GM19463 (cell line): ENCODE data around the gene ADAM30.

ENCODE experiments used
- ATAC-seq: cut with Tn5 transposase; IDR thresholded peaks from one replicate; pipeline ENCODE4 v1.9.1; 2021; ENCODE audit warnings: mild to moderate bottlenecking, moderate library complexity; ENCODE audit not compliant: unreplicated experiment

ADAM30 gene

DNA sequence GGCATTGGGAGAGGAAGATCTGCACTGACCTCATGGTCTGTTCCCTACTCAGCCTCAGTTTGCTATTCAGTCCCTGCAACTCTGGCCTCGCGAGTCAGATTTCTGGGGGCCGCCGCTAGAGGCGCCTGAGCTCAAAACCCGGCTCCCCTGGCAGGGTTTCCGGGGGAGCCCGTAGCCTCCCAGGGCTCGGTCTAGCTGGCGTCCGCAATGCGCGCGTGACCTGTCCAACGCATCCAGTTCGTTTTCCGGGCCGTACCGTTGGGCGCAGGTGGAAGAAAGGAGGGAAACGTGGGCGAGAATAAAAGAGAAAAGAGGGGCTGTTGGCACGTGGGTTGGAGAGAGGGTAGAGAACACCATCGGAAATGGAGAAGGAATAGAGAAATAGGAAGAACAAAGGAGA is at the start of gene ADAM30:
ADAM30 (minus strand) TSS at position 213 of the 400 bp plus-strand sequence; CDS start at position 34, 179 bp downstream.
- ATAC-seq, result no peak

GRCh38 chr1:119943216-119943615 is 46.9 kb upstream of the ADAM30 start:
- no peak for ATAC-seq

DNA sequence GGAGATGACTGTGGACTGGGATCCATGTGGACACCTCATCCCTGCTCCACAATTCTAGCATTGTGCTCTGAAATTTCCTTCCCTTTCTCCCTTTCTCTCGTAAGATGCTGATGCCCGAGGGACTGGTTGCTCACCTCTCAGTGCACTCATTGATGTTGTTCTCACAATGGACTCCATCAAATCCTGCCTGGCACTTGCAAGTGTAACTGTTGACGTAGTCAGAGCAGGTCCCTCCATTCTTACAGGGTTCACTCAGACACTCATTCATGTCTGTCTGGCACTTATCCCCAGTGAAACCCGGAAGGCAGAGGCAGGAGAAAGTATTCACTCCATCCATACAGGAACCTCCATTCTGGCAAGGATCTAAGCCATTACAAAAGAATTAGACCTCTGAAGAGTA is 45.1 kb upstream of the ADAM30 start:
- no peak for ATAC-seq

GRCh38 chr1:119940697-119941096 is 44.4 kb upstream of the ADAM30 start:
- no peak for ATAC-seq

GRCh38 chr1:119937198-119937597 is 40.9 kb upstream of the ADAM30 start:
- no peak for ATAC-seq

GRCh38 chr1:119935915-119936314 is 39.6 kb upstream of the ADAM30 start:
- no peak for ATAC-seq

GRCh38 chr1:119935373-119935772 is 39.1 kb upstream of the ADAM30 start:
- no peak for ATAC-seq

DNA sequence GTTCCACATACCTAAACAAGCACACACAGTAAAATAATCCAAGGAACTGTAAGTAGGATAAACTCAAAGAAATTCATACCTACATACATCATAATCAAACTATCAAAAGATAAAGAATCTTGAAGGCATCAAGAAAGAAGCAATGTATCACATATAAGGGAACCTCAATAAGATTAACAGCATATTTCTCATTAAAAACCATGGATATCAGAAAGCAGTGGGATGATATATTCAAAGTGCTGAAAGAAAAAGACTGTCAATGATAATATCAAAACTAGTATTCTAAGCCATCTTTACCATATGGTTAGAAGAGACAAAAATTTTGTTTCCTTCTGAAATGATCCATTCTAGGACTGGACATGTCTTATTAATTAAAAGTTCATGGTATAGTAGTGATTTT is 37.1 kb upstream of the ADAM30 start:
- no peak for ATAC-seq

- no peak for ATAC-seq
These were observed 33.5 kb upstream of the ADAM30 start for GRCh38 chr1:119929643-119930315.

- ATAC-seq, result no peak
These were observed 30.2 kb upstream of the ADAM30 start for GRCh38 chr1:119926553-119926952.

GRCh38 chr1:119924948-119925898 is 28.9 kb upstream of the ADAM30 start:
- ATAC-seq, result no peak

DNA sequence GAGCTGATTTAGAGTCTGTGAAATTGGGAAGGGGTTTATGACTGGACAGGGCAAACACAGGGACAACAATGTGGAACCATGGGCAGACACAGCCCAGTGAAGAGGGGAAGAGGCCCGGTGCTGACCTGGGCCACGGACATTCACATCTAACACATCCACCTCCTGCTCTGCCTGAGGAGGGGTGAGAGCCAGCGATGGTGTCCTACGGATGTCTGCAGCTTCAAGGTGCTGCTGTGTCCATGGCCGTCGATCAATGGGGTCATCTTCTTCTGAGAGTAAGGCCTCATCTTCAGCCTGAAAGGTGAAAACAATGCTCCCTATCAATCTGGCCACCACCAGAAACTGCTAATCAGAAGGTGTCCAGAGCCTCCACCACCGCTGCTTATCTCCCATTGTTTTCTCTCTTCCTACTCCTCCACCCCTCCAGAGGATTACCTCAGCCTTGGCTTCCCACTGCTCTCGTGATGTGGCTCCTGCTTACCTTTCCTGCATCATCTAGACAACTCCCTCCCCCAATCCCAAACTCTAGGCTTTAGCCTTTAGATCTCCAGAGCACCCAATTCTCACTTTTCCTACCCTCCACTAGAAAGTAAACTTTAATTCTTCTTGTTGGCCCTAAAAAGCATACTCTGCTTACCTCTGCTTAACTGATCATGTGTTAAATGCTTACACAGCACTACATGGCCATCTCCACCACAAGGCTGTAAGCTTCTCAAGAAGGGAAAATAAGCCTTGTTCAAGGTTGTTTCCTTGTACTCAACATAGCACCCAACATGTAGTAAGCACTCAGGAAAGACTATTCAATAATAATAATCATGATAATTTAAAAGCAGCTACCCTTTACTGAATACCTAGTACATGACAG is 24.0 kb upstream of the ADAM30 start:
- no peak for ATAC-seq

DNA sequence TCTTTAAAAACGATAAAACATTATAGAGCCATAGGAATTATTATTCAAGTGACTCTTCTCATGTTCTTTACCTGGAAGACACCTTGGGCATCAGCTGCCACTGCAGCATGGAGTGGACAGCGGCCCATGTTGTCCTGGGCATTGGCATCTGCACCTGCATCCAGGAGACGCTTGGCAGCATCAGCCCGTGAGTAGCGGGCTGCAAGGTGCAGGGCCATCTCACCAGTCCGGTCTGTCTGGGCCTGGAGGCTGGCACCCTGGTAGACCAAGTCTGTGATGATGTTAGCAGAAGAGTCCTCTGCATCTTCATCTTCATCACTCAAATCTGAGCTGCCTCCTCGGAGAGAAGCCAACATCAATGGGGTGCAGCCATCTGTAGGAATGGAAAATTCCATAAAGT is 22.9 kb upstream of the ADAM30 start:
- no peak for ATAC-seq

DNA sequence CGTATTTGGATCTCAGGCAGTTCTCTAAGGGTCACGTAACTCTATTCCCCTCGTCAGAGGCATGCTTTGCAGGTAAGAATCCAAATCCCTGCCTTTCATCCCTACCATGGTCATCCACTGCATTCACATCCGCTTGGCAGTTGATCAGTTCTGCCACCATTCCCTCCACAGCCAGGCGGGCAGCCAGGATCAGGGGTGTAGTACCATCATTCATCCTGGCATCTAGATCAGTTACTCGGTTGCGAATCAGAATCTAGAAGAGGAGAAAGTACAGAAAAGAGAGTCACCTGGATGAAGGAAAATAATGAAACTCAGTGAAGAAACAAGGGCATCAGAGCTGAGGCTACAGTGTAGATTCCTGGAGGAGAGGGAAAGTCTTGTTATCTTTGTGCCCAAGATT is 22.0 kb upstream of the ADAM30 start:
- ATAC-seq, result no peak

GRCh38 chr1:119917304-119918055 is 21.2 kb upstream of the ADAM30 start:
- no peak for ATAC-seq

GRCh38 chr1:119915517-119915916 is 19.2 kb upstream of the ADAM30 start:
- no peak for ATAC-seq

GRCh38 chr1:119914071-119914470 is 17.8 kb upstream of the ADAM30 start:
- no peak for ATAC-seq

DNA sequence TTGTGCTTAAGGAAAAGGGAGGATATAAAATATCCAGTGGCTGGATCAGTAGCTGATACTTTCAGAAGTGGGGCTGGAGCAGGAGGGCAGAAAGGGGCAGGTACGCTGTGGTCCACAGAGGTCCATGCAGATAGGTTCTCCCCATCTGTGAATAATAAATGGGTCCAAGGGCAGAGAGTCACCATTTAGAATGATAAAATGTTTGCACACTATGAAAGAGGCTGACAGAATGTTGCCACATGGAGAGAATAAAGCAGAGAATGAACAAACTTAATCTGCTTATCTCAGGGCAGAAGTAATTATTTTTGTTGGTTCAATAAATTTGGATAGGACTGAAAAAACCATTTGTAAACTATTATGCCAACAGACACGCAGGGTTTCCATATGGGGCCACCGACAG is 16.6 kb upstream of the ADAM30 start:
- no peak for ATAC-seq

GRCh38 chr1:119911775-119912174 is 15.5 kb upstream of the ADAM30 start:
- ATAC-seq, result no peak

DNA sequence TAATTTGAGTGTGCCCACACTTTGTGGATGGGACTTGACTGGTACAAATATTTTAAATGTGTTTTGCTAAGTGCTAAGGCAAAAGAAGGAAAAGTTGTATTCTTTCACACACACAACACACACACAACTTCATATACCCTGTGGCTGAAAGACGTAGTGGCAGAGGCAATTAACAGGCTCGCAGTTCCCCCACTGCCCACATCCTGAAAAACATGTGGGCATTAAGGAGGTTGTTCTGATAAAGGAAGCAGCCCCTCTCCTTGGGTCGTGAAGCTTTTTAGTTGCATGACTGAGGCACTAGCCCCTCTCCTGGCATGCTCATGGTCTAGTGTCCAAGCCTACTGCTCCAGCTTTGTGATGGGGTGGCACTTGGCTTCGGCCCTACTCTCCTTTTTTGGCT is 14.3 kb upstream of the ADAM30 start:
- ATAC-seq, result no peak
